Activated CD4-positive, alpha-beta T cell treated with anti-CD3 and anti-CD28 coated beads, Interleukin-2, Interleukin-6, amounts not matched to agents 100 ng/mL and 50 ng/mL, durations not matched to agents 16 hours and 8 hours (primary cell): Measurements from ENCODE around the gene UBE2D4.
A peak's percentile ranks its signal among the peaks of the same experiment; 100 is the strongest.
"Not testable (repeated sequence)": the region's sequence is repeated elsewhere in the genome, so short reads cannot be mapped to it uniquely, and the experiment has no call there.

ENCODE experiments used
- DNase-seq: peaks from one replicate; pipeline ENCODE4 v3.0.0-alpha.2; 2020

Gene UBE2D4

DNA sequence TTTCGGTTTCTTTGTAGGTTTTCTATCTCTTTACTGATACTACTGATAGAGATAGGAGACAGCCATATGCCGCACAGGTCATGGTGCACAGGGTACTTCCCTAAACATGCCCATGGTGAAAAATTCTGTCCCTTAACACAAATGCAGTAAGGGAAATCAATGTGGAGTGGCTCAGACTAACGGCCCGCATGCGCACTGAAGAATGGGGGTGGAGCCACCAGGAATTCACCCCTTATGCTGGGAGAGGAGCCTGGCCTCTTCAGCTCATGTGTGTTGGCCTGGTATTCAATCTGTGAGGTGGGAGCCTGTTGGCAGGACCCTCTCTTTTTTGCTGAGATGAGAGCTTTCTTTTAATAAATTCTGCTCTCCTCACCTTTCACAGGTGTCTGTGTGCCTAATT, 11.4 kb upstream of the UBE2D4 start:
- no peak for DNase-seq

GRCh38 chr7:43915907-43916306, 10.3 kb upstream of the UBE2D4 start:
- no peak for DNase-seq

DNA sequence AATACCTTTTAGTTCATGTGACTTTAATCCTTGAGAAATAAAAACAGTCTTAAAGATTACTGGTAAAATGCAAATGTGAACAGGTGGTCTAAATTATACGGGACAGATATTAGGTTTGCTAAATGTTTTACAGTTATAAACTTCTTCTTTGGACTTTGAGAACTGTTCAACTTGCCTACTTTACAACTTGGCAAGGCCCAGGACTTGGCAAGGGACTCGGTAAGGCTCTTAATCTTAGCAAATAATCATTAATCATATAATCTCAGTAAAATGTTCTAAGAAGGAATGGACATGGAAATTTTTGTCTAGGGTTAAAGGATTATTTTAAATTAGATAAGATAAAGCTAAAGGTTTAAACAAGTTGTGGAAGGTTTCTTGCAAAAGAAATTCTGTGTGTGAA, 4.8 kb upstream of the UBE2D4 start:
- no peak for DNase-seq

GRCh38 chr7:43922726-43923125, 3.5 kb upstream of the UBE2D4 start:
- DNase-seq: no peak

GRCh38 chr7:43926798-43927123, 525 bp downstream of the UBE2D4 start:
- DNase-seq: no peak

GRCh38 chr7:43927810-43928209, 1.6 kb downstream of the UBE2D4 start:
- DNase-seq: no peak

GRCh38 chr7:43929529-43930457, 3.6 kb downstream of the UBE2D4 start:
- DNase-seq: no peak

DNA sequence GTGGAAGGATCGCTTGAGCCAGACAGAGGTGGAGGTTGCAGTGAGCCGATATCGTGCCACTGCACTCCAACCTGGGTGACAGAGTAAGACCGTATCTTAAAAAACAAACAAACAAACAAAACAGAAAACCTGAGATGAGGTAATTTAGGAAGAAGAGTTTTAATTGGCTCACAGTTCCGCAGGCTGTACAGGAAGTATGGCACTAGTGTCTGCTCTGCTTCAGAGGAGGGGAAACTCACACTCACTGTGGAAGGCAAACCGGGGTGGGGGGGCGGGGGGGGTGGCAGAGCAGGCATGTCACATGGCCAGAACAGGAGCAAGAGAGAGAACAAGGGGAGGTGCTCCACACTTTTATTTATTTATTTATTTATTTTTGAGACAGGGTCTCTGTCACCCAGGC, 5.1 kb downstream of the UBE2D4 start:
- no peak for DNase-seq

GRCh38 chr7:43933902-43934560, 7.8 kb downstream of the UBE2D4 start:
- DNase-seq: no peak

DNA sequence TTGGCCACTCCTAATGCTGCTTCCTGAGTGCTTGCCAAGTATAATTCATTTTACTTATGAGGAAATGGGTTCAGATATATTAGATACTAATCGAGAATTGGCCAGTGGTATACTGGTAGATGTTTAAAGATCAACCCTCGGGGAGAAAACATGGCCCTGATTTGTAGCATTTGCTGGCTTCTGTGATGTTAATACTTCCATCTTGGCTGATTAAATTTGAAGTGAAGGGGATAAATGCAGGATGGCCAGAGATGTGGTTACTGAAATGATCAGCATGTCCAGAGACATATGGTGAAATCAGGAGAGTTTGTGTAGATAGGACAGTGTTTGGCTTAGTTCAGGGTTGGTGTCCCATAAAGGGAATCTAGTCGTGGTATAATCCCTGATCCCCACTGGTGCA, 11.2 kb downstream of the UBE2D4 start:
- DNase-seq: no peak

- no peak for DNase-seq
These were observed 12.8 kb downstream of the UBE2D4 start for GRCh38 chr7:43938892-43939482.

DNA sequence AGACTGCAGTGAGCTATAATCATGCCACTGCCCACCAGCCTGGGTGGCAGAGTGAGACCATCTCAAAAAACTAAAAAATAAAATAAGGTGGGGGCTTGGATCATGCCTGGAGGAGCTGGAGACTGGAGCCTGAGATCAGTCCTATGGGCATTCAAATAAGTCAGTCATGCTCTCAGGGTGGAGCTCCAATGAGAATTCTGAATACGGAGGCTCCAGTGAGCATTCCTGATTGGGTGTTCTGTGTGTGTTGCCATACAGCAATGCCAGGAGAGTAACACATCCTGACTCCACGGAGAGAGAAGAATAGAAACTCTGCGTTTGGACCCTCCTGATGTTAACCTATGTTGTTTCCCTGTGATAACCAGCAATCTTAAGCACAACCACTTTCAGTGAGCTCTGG, 16.0 kb downstream of the UBE2D4 start:
- no peak for DNase-seq

DNA sequence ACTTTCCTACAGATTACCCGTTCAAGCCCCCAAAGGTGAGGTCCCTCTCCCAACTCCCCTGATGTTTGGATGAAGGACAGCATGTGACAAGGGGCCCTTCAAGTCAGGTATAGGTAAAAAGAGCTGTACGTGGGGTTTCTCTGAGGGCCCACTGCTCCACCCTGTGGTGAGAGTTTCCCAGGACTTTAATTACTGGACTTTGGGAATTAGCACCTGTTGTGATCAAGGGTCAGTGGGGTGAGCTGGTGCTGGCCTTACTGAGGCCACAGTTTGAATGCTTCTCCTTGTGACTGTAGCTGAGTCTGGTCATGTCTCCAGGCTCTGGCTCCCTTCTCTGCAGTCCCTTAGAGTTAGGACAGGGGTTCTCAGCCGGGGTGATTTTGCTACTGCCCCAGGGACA, 16.8 kb downstream of the UBE2D4 start:
- no peak for DNase-seq

DNA sequence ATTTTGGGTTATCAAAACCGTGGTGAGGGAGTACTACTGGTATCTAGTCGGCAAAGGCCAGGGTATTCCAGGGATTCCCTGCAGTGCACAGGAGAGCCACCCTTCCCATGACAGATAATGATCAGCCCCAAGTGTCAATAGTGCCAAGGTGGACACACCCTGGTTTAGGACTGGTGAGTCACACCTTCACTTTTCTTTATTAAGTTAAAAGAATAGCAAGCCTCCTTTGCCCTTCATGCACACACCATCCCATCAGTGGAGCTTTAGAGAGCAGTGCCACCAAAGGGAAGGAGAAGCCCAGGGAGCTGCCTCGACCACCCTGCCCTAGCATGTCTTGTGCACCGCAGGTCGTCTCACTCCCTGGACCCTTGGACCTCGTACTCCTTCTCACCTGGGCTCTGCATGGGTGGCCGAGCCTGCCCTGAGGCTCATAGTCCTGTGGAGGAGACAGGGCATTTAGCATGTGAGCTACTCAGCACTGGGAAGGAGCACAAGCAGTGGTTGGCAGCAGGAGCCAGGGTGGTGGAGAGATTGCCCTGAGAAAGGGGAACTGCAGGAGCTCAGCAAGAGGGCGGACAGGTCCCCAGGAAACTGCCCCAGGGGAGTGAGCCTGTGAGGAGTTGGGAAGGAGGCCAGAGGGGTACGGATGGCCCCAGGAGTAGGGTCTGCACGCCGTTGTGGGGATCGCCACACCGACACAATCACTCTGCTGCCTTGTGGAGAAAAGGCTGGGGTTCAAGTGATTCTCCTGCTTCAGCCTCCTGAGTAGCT, 17.4 kb downstream of the UBE2D4 start:
- no peak for DNase-seq

DNA sequence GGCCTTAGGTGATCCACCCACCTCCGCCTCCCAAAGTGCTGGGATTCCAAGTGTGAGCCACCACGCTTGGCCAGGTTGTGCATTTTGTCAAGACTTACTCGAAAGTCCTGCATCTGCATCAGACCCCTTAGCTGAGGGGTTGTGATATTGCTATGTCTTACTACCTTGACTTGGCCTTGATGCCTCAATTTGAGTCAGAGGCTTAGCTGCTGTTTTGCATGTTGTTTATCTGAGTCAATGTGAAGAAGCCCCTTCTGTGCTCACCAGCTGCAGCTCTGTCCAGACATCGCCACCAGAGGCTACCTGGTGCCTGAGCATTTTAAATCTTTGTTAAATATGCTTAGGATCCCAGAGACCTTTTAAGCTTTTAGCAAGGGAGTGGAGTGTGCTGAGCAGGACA, 18.1 kb downstream of the UBE2D4 start:
- DNase-seq: no peak

GRCh38 chr7:43952028-43952427, 25.8 kb downstream of the UBE2D4 start:
- DNase-seq: no peak

- no peak for DNase-seq
These were observed 26.8 kb downstream of the UBE2D4 start for GRCh38 chr7:43953071-43953470.

DNA sequence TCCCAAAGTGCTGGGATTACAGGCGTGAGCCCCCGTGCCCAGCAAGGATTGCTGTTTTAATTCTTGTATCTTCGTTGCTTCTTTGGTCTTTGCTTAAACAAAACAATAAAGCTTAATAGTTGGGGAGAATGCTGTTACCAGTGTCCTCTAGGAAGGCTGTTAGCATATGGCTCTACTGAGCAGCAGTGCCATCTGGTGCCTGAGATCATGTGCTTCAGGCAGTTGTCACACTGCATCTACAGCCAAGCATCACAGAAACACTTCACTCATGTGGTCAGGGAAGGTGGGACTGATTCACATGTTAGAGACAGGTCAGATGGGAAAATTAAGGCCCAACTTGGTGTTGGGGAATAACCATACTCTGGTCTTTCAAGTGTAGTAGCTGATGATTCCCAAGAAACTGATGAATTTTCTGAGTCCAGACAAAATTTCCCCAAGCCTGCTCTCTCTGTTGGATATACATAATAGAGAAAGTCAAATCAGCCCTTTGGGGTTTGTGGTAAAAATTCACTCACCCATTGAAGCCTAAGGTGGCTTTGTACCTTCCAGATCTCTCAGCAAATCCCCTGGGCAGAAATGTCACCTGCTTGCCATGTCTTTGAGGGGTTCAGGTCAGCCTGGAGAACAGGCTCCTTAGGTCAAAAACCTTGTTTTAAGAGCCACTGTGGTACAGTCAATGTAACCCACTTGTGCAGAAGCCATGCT, 28.4 kb downstream of the UBE2D4 start:
- DNase-seq: peak; percentile 25

GRCh38 chr7:43956027-43956426, 29.8 kb downstream of the UBE2D4 start:
- no peak for DNase-seq

DNA sequence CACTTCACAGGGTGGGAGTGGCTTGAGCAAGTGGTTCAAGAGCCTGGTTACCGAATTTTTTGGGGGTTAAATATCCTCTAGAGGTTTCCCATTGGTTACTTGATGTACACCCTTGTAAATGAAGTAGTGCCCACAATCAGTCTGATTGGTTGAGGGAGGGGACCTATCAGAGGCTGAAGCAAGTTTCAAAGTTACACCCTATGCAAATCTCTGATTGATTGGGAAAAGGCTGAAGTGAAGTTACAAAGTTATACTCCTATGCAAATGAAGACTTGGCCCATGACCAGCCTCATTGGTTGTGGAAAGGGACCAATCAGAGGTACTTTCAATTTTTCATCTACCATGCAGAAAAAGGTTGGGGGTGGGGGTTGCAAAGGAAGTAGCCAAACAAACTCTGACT, 34.7 kb downstream of the UBE2D4 start:
- no peak for DNase-seq

GRCh38 chr7:43966392-43966791, 40.2 kb downstream of the UBE2D4 start:
- DNase-seq: not testable (repeated sequence)

GRCh38 chr7:43968172-43969040, 42.2 kb downstream of the UBE2D4 start:
- not testable (repeated sequence) for DNase-seq
